NCI-H774 (cell line): ENCODE data around the gene MAGEA2.
"Not testable (repeated sequence)": the region's sequence is repeated elsewhere in the genome, so short reads cannot be mapped to it uniquely, and the experiment has no call there.

Source experiments
- DNase-seq: peaks from one replicate; lab custom pipeline; 2025; lab: John Stamatoyannopoulos, UW

Gene MAGEA2, protein sequence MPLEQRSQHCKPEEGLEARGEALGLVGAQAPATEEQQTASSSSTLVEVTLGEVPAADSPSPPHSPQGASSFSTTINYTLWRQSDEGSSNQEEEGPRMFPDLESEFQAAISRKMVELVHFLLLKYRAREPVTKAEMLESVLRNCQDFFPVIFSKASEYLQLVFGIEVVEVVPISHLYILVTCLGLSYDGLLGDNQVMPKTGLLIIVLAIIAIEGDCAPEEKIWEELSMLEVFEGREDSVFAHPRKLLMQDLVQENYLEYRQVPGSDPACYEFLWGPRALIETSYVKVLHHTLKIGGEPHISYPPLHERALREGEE

DNA sequence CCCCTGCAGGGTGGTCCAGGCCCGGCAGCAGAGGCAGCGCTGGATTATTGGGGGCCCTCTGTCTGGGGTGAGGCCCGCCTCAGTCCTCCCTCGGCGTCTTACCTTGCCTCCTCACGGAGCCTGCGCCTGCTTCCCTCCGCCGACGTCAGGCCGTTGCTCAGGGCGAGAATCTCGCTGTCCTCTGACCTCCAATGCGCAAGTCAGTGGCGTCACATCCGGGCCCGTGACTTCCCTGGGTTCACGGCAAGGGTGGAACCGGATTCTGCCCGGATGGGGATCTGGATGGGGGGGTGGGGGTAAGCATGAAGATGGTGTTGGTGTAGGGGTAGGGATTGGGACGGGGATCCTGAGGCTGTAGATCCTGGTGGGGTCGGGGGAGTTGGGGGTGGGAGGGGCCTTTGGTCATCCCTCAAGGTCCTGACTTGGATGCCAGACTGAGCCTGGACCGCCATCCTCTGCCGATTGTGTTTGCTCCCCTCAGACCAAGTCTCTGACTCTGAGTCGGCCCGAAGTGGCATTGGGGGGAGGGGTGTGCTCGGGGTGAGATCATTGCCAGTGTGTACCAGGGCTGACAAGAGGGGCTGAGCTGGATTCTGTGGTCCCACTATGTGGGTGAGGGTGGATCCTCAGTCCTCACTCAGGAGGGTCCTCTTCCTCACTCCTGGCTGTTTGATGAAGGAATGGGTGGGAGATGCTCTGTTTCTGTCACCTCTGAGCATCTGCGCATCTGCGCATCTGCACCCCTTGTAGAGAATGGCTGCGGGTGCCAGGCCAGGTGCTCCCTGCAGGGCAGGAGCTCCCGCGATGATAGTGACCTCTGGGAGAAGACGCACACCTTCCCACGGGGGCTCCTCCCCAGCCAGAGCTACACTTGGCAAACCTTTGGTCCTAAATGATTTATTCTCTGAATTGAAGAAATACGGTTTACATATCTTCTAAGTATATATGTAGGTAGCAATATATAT is at the start of gene MAGEA2:
TSS of gene MAGEA2 (minus strand) at position 157 of the 965 bp plus-strand sequence. CDS start 2,479 bp downstream, outside the sequence.
- not testable (repeated sequence) for DNase-seq

DNA sequence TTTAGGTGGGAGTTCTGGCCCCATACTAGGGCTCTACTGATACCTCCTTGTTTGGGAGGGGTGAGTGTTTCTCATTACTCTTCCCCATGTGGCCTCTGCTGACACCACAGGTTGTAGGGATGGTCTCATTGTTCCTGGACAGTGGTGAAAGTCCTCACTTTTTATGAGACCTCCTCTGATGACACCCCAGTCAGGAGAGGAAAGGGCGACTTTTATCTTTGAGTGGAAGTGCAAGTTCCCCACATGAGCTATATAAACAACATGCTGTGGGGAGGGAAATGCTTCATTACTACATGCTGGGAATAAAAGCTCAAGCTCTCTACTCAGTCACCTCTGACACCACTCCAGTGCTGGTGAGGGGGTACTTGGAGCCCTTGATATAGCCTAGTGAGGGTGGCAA is 45.3 kb upstream of the MAGEA2 start:
- DNase-seq = no peak

DNA sequence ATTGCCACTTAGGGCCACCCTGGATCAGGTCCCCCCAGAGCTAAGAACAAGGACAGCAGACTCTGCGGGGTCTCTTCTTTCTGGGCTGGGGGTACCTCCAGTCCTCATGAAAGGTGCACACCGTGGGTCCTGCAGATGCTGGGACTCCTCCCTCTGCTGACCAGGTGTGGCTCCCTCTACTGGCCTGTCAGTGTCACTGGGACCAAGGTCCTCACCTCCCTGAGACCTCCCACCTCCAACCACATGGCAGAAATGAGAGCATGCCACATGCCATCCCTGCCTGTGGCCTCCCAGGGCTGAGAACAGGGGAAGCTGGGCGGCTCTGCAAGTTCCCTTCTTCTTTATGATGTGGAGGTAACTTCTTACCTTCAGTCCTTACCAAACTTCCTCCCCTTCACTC is 33.4 kb upstream of the MAGEA2 start:
- not testable (repeated sequence) for DNase-seq

DNA sequence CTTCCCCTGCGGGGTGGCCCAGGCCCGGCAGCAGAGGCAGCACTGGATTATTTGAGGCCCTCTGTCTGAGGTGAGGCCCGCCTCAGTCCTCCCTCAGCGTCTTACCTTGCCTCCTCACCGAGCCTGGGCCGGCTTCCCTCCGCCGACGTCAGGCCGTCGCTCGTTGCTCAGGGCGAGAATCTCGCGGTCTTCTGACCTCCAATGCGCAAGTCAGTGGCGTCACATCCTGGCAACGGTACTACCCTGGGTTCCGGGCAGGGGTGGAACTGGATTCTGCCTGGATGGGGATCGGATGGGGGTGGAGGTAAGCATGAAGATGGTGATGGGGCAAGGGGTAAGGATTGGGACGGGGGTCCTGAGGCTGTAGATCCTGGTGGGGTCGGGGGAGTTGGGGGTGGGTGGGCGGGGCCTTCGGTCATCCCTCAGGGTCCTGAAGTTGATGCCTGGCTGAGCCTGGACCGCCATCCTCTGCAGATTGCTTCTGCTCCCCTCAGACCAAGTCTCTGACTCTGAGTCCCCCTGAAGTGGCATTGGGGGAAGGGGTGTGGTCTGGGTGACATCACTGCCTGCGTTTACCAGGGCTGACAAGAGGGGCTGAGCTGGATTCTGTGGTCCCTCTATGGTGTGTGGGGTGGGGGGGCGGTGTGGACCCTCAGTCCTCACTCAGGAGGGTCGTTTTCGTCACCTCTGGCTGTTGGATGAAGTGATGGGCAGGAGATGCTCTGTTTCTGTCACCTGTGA is 16.1 kb upstream of the MAGEA2 start, which contains the start of gene MAGEA6:
TSS of gene MAGEA6 (minus strand) at position 141 of the 741 bp plus-strand sequence. CDS start 2,039 bp downstream, outside the sequence.
- DNase-seq = not testable (repeated sequence)

DNA sequence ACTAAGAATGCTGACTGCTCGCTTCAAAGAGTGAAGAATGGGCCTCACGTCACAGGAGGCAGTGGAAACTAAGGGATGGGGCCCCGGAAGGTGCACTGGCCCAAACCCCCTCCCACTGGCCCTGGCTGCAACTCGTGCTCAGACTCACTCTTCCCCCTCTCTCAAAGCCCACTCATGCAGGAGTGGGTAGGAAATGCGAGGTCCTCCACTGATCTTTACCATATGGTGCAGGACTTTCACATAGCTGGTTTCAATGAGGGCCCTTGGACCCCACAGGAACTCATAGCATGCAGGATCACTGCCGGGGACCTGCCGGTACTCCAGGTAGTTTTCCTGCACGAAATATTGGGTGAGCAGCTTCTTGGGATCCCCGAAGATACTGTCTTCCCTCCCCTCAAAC is 12.9 kb upstream of the MAGEA2 start:
- not testable (repeated sequence) for DNase-seq

DNA sequence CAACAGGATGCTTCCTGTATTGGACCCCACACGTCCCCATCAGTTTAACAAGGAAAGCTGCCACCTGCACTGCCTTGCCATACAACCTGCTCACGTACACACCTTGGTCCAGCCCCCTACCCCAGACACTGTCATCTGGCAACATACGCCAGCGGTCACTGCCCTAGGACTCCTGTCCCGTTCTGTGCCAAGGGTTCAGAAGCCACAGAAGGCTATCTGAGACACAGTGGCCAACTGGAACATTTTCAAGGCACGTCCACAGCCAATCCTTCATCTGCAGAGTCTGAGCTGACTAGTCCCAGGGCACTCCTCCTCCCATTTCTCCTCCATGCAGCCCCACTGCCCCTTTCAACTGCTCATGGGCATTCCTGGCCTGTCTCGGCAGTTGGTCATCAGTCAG is 7.9 kb upstream of the MAGEA2 start:
- DNase-seq = not testable (repeated sequence)

DNA sequence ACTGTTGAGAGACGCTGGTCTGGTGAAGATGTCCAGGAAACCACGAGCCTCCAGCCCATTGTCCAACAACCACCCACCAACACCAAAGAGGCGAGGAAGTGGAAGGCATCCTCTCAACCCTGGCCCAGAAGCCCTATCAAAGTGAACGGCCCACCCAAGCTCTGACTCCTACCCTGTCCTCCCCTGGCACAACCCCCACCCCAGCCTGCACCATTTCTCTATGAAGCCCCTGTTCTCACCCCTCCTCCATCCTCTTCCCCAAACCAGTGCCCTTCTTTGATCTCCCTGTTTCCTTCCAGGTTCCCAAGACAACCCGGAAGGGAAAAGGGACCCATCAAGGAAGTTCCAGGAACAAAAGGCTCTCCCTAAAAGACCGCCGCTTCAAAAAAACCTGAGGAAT is 5.9 kb upstream of the MAGEA2 start:
- DNase-seq = not testable (repeated sequence)

DNA sequence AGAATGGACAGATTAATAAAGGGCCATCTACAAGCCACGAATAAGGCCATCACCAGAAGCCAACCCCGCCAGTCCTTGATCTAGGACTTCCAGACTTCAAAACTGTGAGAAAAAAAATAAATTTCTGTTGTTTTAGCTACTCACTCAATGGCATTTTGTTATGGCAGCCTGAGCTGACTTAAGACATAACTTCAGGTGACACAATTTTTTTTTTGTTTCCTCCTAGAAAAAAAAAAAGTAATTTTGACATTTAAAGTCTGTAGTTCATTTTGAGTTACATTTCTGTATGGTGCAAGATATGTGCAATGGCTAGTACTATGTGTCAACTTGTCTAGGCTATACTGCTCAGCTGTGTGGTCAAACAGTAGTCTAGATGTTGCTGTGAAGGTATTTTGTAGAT is 5.3 kb upstream of the MAGEA2 start, which contains the start of gene CSAG3:
TSS of gene CSAG3 (plus strand) at position 301 of the 400 bp plus-strand sequence.
- DNase-seq = not testable (repeated sequence)

DNA sequence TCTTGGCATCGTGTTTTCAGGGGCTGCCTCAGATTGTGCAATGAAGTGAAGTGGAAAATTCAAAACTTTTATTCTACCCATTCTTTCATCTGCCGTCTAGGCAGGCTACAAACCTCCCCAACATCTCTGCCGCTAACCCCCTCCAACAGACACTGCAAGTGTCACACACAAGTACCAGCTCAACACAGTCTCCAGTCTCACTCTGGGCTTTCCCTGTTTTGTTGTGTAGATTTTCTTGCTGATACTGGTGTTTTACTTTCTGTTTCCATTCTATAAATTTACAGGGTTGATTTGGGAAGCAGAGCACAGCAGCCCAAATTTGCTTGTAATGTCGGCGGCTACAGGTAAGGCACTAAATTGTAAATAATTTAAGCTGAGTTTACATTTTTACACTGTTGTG is 1.2 kb upstream of the MAGEA2 start:
- DNase-seq = not testable (repeated sequence)

DNA sequence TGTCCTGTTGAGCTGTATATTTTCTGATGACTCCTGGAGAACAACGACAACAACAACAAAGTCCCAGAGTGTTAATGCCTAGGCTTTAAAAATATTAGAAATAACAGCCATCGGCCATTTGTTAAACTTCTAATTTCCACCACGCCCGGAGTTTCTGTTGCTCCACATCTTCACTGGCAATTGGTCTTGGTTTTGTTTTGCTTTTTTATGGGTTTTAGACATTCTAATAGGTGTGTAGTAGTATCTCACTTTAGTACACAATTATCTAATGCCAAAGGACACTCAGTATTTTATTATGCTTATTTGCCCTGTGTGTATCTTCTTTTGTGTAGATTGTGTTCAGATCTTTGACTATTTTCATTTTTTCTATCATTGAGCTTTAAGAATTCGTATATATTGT is 15.1 kb downstream of the MAGEA2 start:
- DNase-seq = no peak

DNA sequence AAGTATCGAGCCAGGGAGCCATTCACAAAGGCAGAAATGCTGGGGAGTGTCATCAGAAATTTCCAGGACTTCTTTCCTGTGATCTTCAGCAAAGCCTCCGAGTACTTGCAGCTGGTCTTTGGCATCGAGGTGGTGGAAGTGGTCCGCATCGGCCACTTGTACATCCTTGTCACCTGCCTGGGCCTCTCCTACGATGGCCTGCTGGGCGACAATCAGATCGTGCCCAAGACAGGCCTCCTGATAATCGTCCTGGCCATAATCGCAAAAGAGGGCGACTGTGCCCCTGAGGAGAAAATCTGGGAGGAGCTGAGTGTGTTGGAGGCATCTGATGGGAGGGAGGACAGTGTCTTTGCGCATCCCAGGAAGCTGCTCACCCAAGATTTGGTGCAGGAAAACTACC is 17.1 kb downstream of the MAGEA2 start:
- DNase-seq = not testable (repeated sequence)

DNA sequence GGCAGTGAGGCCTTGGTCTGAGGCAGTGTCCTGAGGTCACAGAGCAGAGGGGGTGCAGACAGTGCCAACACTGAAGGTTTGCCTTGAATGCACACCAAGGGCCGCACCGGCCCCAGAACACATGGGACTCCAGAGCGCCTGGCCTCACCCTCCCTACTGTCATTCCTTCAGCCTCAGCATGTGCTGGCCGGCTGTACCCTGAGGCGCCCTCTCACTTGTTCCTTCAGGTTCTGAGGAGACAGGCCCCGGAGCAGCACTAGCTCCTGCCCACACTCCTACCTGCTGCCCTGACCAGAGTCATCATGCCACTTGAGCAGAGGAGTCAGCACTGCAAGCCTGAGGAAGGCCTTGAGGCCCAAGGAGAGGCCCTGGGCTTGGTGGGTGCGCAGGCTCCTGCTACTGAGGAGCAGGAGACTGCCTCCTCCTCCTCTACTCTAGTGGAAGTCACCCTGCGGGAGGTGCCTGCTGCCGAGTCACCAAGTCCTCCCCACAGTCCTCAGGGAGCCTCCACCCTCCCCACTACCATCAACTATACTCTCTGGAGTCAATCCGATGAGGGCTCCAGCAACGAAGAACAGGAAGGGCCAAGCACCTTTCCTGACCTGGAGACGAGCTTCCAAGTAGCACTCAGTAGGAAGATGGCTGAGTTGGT is 17.7 kb downstream of the MAGEA2 start:
- no peak for DNase-seq

DNA sequence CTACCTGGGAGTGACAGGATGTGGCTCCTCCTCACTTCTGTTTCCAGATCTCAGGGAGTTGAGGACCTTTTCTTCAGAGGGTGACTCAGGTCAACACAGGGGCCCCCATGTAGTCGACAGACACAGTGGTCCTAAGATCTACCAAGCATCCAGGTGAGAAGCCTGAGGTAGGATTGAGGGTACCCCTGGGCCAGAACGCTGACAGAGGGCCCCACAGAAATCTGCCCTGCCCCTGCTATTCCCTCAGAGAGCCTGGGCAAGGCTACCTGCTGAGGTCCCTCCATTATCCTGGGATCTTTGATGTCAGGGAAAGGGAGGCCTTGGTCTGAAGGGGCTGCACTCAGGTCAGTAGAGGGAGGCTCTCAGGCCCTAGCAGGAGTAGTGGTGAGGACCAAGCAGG is 18.5 kb downstream of the MAGEA2 start:
- DNase-seq = no peak

DNA sequence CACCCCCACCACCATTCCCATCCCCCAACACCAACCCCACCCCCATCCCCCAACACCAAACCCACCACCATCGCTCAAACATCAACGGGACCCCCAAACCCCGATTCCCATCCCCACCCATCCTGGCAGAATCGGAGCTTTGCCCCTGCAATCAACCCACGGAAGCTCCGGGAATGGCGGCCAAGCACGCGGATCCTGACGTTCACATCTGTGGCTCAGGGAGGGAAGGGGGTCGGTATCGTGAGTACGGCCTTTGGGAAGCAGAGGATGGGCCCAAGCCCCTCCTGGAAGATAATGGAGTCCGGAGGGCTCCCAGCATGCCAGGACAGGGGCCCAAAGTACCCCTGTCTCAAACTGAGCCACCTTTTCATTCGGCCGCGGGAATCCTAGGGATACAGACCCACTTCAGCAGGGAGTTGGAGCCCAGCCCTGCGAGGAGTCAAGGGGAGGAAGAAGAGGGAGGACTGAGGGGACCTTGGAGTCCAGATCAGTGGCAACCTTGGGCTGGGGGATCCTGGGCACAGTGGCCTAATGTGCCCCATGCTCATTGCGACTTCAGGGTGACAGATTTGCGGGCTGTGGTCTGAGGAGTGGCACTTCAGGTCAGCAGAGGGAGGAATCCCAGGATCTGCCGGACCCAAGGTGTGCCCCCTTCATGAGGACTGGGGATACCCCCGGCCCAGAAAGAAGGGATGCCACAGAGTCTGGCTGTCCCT is 19.3 kb downstream of the MAGEA2 start:
- DNase-seq = not testable (repeated sequence)

DNA sequence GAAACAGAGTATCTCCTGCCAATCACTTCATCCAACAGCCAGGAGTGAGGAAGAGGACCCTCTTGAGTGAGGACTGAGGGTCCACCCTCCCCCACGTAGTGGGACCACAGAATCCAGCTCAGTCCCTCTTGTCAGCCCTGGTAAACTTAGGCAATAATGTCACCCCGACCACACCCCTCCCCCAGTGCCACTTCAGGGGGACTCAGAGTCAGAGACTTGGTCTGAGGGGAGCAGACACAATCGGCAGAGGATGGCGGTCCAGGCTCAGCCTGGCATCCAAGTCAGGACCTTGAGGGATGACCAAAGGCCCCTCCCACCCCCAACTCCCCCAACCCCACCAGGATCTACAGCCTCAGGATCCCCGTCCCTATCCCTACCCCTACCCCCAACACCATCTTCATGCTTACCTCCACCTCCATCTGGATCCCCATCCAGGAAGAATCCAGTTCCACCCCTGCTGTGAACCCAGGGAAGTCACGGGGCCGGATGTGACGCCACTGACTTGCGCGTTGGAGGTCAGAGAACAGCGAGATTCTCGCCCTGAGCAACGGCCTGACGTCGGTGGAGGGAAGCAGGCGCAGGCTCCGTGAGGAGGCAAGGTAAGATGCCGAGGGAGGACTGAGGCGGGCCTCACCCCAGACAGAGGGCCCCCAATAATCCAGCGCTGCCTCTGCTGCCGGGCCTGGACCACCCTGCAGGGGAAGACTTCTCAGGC is 20.2 kb downstream of the MAGEA2 start, which contains the start of the genes CSAG1 and MAGEA12:
TSS of gene CSAG1 (minus strand) at position 461 of the 715 bp plus-strand sequence. CDS start 1,261 bp downstream, outside the sequence.
TSS of gene MAGEA12 (plus strand) at position 497 of the 715 bp plus-strand sequence. CDS start 2,405 bp downstream, outside the sequence.
- peak; percentile 87 for DNase-seq

DNA sequence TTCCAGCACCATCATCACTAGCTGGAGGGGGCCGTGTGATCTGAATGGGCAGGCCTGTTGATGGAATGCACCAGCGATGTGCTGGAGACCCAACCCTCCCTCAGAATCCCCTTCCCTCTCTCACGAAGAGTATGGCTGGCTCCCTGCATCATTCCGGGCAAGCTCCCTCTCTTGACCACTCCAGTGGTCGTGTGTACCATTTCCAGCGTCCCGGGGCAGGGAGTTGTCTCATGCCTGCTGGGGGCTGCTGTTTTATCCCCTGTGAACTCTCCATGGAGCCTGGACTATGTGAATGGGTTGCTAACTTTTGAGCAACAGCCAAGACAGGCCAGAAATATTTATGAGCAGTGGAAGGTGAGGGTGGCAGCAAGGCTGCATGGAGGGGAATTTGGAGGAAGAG is 28.2 kb downstream of the MAGEA2 start:
- DNase-seq = no peak

DNA sequence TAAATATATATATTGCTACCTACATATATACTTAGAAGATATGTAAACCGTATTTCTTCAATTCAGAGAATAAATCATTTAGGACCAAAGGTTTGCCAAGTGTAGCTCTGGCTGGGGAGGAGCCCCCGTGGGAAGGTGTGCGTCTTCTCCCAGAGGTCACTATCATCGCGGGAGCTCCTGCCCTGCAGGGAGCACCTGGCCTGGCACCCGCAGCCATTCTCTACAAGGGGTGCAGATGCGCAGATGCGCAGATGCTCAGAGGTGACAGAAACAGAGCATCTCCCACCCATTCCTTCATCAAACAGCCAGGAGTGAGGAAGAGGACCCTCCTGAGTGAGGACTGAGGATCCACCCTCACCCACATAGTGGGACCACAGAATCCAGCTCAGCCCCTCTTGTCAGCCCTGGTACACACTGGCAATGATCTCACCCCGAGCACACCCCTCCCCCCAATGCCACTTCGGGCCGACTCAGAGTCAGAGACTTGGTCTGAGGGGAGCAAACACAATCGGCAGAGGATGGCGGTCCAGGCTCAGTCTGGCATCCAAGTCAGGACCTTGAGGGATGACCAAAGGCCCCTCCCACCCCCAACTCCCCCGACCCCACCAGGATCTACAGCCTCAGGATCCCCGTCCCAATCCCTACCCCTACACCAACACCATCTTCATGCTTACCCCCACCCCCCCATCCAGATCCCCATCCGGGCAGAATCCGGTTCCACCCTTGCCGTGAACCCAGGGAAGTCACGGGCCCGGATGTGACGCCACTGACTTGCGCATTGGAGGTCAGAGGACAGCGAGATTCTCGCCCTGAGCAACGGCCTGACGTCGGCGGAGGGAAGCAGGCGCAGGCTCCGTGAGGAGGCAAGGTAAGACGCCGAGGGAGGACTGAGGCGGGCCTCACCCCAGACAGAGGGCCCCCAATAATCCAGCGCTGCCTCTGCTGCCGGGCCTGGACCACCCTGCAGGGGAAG is 39.5 kb downstream of the MAGEA2 start, which contains the start of gene MAGEA2B:
TSS of gene MAGEA2B (plus strand) at position 814 of the 973 bp plus-strand sequence. CDS start 2,479 bp downstream, outside the sequence.
- not testable (repeated sequence) for DNase-seq

DNA sequence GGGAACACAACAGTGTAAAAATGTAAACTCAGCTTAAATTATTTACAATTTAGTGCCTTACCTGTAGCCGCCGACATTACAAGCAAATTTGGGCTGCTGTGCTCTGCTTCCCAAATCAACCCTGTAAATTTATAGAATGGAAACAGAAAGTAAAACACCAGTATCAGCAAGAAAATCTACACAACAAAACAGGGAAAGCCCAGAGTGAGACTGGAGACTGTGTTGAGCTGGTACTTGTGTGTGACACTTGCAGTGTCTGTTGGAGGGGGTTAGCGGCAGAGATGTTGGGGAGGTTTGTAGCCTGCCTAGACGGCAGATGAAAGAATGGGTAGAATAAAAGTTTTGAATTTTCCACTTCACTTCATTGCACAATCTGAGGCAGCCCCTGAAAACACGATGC is 40.4 kb downstream of the MAGEA2 start:
- DNase-seq = not testable (repeated sequence)
